Liver (tissue), 9 donors: ENCODE results near the gene SERPINI2. TPM values are rescaled to one million over a fixed set of nuclear protein-coding genes. Genes with fewer than 3 reads are reported as not detected.
"Not testable (repeated sequence)": the region's sequence is repeated elsewhere in the genome, so short reads cannot be mapped to it uniquely, and the experiment has no call there.

ENCODE experiments used
- DNase-seq: peaks from one replicate; pipeline ENCODE4 v3.0.0-alpha.2; 2017; ENCODE audit warnings: low spot score
- H3K27ac ChIP-seq, 2 donors: one replicate each; pipeline ENCODE4 v1.7.0; 2013; ENCODE audit warnings: inconsistent platforms in 2 of 2, low read length in 2 of 2, control low read depth in 1 of 2, low read depth in 1 of 2, mild to moderate bottlenecking in 1 of 2
- H3K27me3 ChIP-seq, 4 donors: one replicate each; pipeline versions ENCODE4 v1.6.1 to v1.7.0; 2013; ENCODE audit warnings: low read length in 3 of 4, inconsistent platforms in 1 of 4, mild to moderate bottlenecking in 1 of 4, moderate library complexity in 1 of 4; ENCODE audit not compliant: control insufficient read depth in 4 of 4, insufficient read depth in 4 of 4
- H3K36me3 ChIP-seq, 4 donors: one replicate each; pipeline versions ENCODE4 v1.6.1 to v1.7.0; 2013; ENCODE audit warnings: low read length in 3 of 4, mild to moderate bottlenecking in 3 of 4, low read depth in 1 of 4, moderate library complexity in 1 of 4; ENCODE audit not compliant: control insufficient read depth in 4 of 4, insufficient read depth in 3 of 4
- H3K4me1 ChIP-seq, 4 donors: one replicate each; pipeline versions ENCODE4 v1.6.1 to v1.7.0; 2013; ENCODE audit warnings: low read length in 3 of 4, mild to moderate bottlenecking in 3 of 4, moderate library complexity in 1 of 4; ENCODE audit not compliant: control insufficient read depth in 4 of 4, insufficient read depth in 4 of 4
- H3K4me3 ChIP-seq, 3 donors: one replicate each; pipeline versions ENCODE4 v1.6.1 to v1.7.0; 2013; ENCODE audit warnings: low read length in 3 of 3, control low read depth in 1 of 3, low read depth in 1 of 3, mild to moderate bottlenecking in 1 of 3
- H3K9ac ChIP-seq, 2 donors: one replicate each; pipeline ENCODE4 v1.7.0; 2013; ENCODE audit warnings: low read length in 2 of 2, mild to moderate bottlenecking in 2 of 2, moderate library complexity in 2 of 2, control low read depth in 1 of 2, low read depth in 1 of 2
- H3K9me3 ChIP-seq, 4 donors: one replicate each; pipeline versions ENCODE4 v1.6.1 to v1.7.0; 2013; ENCODE audit warnings: low read length in 3 of 4; ENCODE audit not compliant: control insufficient read depth in 4 of 4
- EGR1 ChIP-seq, 2 donors: IDR thresholded peaks; 2 replicates each; pipeline ENCODE4 v1.6.1; 2016 to 2018; ENCODE audit warnings: antibody characterized with exemption in 2 of 2, low read depth in 2 of 2
- FOXA2 ChIP-seq: IDR thresholded peaks from 2 replicates; pipeline ENCODE4 v1.6.1; 2016; ENCODE audit warnings: antibody characterized with exemption
- HNF4G ChIP-seq: IDR thresholded peaks from 2 replicates; pipeline ENCODE4 v1.6.1; 2016; ENCODE audit warnings: antibody characterized with exemption
- JUND ChIP-seq, 2 donors: IDR thresholded peaks; 2 replicates each; pipeline ENCODE4 v1.6.1; 2016; ENCODE audit warnings: antibody characterized with exemption in 2 of 2
- SP1 ChIP-seq: IDR thresholded peaks from 2 replicates; pipeline ENCODE4 v1.6.1; 2018; ENCODE audit warnings: antibody characterized with exemption, mild to moderate bottlenecking
- TAF1 ChIP-seq: conservative IDR thresholded peaks from 2 replicates; pipeline ENCODE4 v1.6.1; 2016; ENCODE audit warnings: antibody characterized with exemption, mild to moderate bottlenecking
- YY1 ChIP-seq: IDR thresholded peaks from 2 replicates; pipeline ENCODE4 v1.6.1; 2016; ENCODE audit warnings: antibody characterized with exemption, mild to moderate bottlenecking
- ZBTB33 ChIP-seq: IDR thresholded peaks from 2 replicates; pipeline ENCODE4 v1.6.1; 2016; ENCODE audit warnings: antibody characterized with exemption
- WGBS: extraction: QIAGEN DNeasy Blood & Tissue Kit; methylation state at CpG from one replicate; pipeline ENCODE4 v1.1.7; 2013; 5-methylcytosine and 5-hydroxymethylcytosine counted together
- polyA plus RNA-seq, 2 donors: library from polyadenylated mRNA; stranded (reverse) in 1 of 2; unstranded in 1 of 2; fragments of 200-250 nt in 1 of 2; fragments of >200 nt in 1 of 2; fragmentation: Nextera tagmentation in 1 of 2; extraction: Ambion mirVana in 1 of 2; gene quantifications; one replicate each; pipeline versions ENCODE4 v1.2.1 to v1.2.3, GENCODE V29; 2013 to 2015
- total RNA-seq, 2 donors: library from RNA; depleted of rRNA; stranded (reverse); fragments of >200 nt; gene quantifications; one replicate each; pipeline ENCODE4 v1.2.3, GENCODE V29; 2014
- TF ChIP-seq, protein P1 (sequence below): fragments of 150-350 bp; IDR thresholded peaks from 2 replicates; pipeline ENCODE4 v1.5.1; 2017; ENCODE audit warnings: improper control_type of control experiment, low read depth, low read length; ENCODE audit not compliant: missing input control
- TF ChIP-seq, protein P2 (sequence below): IDR thresholded peaks from 2 replicates; pipeline ENCODE4 v1.6.1; 2016; ENCODE audit warnings: antibody characterized with exemption, mild to moderate bottlenecking
- donor health status: healthy.
- donor health status: healthy.
- donor health status: healthy.
- donor health status: healthy.
- donor health status: healthy.

The SERPINI2 gene
- total and polyA plus RNA-seq, 4 donors = not detected

GRCh38 chr3:167445491-167445890 is 28.4 kb downstream of the SERPINI2 start (continued):
- TF ChIP-seq, protein P1, sequence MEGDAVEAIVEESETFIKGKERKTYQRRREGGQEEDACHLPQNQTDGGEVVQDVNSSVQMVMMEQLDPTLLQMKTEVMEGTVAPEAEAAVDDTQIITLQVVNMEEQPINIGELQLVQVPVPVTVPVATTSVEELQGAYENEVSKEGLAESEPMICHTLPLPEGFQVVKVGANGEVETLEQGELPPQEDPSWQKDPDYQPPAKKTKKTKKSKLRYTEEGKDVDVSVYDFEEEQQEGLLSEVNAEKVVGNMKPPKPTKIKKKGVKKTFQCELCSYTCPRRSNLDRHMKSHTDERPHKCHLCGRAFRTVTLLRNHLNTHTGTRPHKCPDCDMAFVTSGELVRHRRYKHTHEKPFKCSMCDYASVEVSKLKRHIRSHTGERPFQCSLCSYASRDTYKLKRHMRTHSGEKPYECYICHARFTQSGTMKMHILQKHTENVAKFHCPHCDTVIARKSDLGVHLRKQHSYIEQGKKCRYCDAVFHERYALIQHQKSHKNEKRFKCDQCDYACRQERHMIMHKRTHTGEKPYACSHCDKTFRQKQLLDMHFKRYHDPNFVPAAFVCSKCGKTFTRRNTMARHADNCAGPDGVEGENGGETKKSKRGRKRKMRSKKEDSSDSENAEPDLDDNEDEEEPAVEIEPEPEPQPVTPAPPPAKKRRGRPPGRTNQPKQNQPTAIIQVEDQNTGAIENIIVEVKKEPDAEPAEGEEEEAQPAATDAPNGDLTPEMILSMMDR = no peak
- TF ChIP-seq ZBTB33 = no peak
- TF ChIP-seq, protein P2, sequence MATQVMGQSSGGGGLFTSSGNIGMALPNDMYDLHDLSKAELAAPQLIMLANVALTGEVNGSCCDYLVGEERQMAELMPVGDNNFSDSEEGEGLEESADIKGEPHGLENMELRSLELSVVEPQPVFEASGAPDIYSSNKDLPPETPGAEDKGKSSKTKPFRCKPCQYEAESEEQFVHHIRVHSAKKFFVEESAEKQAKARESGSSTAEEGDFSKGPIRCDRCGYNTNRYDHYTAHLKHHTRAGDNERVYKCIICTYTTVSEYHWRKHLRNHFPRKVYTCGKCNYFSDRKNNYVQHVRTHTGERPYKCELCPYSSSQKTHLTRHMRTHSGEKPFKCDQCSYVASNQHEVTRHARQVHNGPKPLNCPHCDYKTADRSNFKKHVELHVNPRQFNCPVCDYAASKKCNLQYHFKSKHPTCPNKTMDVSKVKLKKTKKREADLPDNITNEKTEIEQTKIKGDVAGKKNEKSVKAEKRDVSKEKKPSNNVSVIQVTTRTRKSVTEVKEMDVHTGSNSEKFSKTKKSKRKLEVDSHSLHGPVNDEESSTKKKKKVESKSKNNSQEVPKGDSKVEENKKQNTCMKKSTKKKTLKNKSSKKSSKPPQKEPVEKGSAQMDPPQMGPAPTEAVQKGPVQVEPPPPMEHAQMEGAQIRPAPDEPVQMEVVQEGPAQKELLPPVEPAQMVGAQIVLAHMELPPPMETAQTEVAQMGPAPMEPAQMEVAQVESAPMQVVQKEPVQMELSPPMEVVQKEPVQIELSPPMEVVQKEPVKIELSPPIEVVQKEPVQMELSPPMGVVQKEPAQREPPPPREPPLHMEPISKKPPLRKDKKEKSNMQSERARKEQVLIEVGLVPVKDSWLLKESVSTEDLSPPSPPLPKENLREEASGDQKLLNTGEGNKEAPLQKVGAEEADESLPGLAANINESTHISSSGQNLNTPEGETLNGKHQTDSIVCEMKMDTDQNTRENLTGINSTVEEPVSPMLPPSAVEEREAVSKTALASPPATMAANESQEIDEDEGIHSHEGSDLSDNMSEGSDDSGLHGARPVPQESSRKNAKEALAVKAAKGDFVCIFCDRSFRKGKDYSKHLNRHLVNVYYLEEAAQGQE = no peak

GRCh38 chr3:167441256-167441655 is 32.6 kb downstream of the SERPINI2 start:
- WGBS = 73% methylated on average over 2 of the region's 2 CpGs
- no peak overlapping the region for H3K4me3 ChIP-seq
- H3K9me3 ChIP-seq = peaks cover 0 to 3% (median 0%) of the 10 kb centered on the region in 4 donors
- no peak overlapping the region for H3K9ac ChIP-seq
- TF ChIP-seq HNF4G (no peak), YY1 (no peak), EGR1 (IDR thresholded peaks at IDR 0.05; ENCODE audit: low read depth in 2 of 2) (no peak), ZBTB33 (no peak), TAF1 (no peak), FOXA2 (no peak)
- no peaks in the 10 kb centered on the region for H3K4me1 ChIP-seq
- H3K27me3 ChIP-seq = no peaks in the 10 kb centered on the region
- no peaks in the 10 kb centered on the region for H3K36me3 ChIP-seq
- no peak overlapping the region for H3K27ac ChIP-seq
- DNase-seq = no peak

DNA sequence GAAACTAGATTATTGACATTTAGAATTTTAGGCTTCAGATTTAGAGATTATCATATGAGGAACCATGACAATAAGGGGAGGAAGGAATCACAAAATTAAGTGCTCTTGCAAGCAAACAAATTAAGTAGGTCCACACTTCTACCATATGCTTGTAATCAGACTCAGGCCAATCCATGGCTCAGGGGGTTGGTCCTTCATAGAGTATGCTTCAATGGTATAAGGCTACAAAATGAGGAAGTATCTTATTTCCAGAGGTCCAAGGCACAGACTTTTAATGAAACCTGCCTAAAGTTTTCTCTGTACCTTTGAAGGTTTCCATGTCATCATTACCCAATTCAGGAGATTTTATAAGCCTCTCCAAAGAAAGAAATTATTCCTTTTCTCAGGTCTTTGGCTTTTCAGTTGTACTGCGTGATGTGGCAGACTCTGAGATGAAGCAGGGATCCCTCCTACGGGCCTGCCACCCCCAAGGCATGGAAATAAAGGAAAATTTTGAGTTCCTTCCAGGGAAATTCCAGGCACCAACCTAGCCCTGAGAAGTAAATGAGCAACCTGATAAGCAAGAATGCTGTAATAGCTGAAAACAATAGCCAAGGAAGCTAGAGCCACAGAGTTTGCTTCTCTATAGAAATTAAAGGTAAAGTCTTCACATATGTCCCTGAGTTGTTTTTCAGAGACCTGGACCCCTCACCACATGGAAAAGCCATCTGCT is 36.3 kb downstream of the SERPINI2 start:
- no peaks in the 10 kb centered on the region for H3K4me1 ChIP-seq
- no peak overlapping the region for H3K27ac ChIP-seq
- H3K9me3 ChIP-seq = peaks cover 0 to 3% (median 0%) of the 10 kb centered on the region in 4 donors
- DNase-seq = no peak
- no peaks in the 10 kb centered on the region for H3K36me3 ChIP-seq
- WGBS = 78% methylated on average over 2 of the region's 2 CpGs
- H3K27me3 ChIP-seq = no peaks in the 10 kb centered on the region
- no peak overlapping the region for H3K4me3 ChIP-seq
- no peak for TF ChIP-seq JUND (IDR thresholded peaks at IDR 0.05)
- no peak for TF ChIP-seq SP1
- no peak overlapping the region for H3K9ac ChIP-seq

GRCh38 chr3:167426962-167427361 is 46.9 kb downstream of the SERPINI2 start:
- not testable (repeated sequence) for H3K4me3 ChIP-seq, H3K27ac ChIP-seq, H3K4me1 ChIP-seq, DNase-seq, H3K9me3 ChIP-seq, H3K27me3 ChIP-seq, H3K36me3 ChIP-seq, H3K9ac ChIP-seq
- WGBS = 87% methylated on average over 3 of the region's 3 CpGs

- not testable (repeated sequence) for DNase-seq, H3K4me1 ChIP-seq
- 81% methylated on average over 4 of the region's 4 CpGs for WGBS
These were observed 51.4 kb downstream of the SERPINI2 start for GRCh38 chr3:167422396-167422795.

More at GRCh38 chr3:167422396-167422795, 51.4 kb downstream of the SERPINI2 start:
- not testable (repeated sequence) for H3K4me3 ChIP-seq, H3K27me3 ChIP-seq, H3K27ac ChIP-seq, H3K9me3 ChIP-seq, H3K9ac ChIP-seq, H3K36me3 ChIP-seq
